ENCODE results near the gene SIAH2.
"Not testable (repeated sequence)": the region's sequence is repeated elsewhere in the genome, so short reads cannot be mapped to it uniquely, and the experiment has no call there.

Gene SIAH2, protein sequence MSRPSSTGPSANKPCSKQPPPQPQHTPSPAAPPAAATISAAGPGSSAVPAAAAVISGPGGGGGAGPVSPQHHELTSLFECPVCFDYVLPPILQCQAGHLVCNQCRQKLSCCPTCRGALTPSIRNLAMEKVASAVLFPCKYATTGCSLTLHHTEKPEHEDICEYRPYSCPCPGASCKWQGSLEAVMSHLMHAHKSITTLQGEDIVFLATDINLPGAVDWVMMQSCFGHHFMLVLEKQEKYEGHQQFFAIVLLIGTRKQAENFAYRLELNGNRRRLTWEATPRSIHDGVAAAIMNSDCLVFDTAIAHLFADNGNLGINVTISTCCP

DNA sequence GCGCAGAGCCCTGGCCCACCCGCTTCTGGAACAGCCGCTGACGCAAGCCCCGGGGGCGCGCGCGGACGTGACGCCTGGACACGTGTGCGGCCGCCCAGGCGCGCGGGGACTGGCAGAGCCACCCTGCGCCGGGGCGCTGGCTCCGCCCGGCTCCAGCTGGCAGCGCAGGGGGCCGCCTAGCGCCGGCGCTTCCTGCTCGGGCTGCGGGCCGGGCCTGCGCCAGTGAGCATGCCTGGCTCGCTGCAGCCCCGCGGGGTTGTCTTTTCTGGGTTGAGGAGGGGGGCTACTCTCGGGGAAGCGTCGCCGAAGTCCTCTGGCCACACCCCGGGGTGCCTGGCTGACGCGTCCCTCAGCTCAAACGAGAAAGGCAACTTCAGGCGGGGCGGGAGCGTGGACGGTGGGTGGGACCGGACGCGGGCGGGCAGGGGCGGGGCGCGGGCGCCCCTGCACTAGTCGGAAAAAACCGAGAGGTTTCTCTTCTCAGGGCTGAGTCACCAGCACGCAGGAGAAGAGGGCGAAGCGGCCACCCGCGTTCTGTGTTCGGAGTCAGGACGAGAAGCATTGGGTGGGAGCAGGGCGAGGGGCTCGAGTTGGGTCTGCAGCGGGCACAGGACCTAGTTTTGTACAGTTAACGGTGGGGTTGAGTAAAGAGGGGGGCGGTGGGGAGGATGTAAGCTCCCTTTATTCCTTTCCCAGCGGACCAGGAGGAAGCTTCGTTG is at the start of gene SIAH2:
Gene SIAH2 (minus strand): TSS at position 48 of the 719 bp plus-strand sequence. CDS start 320 bp downstream, outside the sequence.
- DNase-seq = peak; percentile 94

DNA sequence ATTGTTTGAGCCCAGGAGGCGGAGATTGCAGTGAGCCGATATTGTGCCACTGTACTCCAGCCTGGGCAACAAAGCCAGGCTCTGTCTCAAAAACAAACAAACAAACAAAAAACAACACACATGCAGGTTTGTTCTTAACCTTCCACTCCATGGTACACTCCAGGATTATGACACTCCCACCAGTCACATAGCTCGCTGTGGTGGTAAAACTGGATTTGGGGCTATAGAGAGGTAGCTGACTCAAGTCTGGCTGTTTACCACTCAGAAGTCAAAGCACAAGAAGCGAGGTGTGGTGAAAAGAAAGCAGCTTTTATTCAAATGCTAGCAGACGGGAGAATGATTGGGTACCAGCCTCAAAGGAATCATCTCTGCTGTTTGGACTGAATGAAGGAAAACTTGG is 49.0 kb upstream of the SIAH2 start:
- DNase-seq = no peak

DNA sequence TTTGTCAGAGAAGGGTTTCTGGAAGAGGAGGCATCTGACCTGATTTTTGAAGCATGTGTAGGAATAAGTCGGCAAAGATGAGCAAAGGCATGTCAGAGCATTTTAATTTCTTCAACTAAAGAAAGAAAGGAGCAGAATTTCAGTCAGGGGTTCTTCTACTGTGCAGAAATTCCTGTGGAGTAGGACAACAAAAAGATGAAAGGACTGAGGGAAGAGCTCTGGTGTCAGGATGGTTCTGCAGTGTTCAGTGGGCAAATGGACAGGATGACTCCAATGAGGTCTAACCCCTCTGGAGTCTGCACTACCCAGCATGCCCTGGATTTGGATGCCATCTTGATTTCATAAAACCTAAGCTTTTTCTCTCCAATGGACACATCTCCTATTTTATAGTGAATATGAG is 47.7 kb upstream of the SIAH2 start:
- no peak for DNase-seq

DNA sequence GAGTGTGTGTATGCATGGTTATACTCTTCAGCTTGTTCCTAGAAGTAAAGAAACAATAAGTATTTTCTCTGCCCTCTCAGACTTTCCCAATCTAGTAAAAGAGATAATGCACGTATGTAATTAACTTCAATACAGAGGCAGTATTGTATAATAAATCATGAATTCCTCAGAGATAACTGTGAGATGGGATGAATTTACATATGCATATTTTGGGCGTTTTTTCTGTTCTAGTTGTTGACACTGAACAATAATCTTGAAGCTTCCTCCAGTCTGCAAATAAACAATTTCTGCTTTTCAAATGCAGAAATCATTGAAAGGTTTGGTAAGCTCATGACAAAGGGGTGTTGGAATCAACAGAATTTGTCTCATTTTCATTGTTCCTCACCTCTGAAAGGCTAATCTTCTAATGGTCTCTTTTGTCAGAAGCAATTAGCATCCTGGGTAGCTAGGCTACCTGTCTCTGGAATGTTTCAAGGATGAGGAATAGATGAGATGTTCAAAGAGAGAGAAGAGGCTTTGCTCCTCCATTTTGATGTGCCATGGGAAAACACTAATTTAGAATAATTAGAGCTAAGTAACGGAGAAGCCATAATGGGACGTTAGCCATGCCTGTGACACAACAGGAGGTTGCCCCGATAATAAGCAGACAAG is 43.3 kb upstream of the SIAH2 start:
- no peak for DNase-seq

DNA sequence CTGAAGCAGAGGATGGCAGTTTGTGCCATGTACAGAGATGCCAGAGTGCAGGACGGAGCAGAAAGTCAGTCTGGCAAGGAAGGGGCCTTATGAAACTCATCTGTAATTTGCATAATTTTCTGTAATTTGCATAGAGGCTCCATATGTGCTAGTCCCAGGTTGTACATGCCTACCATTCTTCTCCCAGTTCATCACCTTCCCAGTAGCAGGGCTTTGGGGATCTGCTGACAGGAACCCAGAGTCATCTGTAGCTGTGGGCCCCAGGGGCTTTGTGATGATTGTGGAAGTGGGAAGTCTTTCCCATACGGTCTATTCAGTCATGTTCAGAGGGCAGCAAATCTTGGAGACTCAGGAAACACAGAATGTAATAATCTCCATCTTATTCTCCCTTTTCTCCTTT is 42.4 kb upstream of the SIAH2 start:
- DNase-seq = no peak

DNA sequence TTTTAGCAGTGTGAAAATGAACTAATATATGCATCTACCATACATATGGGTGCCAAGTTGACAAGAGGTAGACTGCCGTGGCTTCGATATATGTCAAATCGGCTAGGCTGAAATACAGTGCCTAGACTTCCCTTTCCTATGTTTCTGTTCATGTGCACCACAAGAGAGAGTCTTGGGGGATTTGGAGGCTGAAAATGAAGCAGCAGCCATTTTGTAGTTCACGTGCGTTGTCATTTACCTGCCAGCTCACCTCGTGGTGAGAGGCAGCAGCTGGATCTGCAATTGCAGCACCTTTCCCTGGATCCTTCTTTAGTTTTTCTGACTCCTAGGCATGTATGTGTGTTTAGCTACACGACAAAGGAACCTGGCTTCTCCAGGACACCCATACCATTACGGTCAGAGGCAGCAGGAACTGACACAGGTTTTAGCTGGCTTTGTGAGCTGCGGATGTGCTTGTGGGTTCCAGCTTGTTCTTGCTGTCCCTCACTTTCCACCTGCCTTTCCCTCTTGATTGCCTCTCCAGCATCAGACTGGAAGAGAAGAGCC is 40.5 kb upstream of the SIAH2 start:
- DNase-seq = no peak

DNA sequence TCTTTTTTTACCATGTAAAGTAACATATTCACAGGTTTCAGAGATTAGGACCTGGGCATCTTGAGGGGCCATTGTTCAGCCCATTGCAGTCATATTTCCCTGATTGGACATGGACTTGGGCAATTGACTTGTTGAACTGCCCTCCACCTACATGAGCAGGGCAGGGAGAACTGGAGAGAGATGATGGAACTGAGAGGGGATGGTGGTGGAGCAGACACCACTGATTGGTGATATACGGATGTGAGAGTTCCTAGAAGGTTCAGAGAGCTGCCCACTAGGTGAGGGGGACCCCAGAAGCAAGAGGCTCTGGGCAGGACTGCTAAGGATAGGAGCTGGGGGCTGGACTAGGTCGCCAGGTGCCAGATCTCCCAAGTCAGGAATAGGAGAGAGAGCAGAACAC is 37.8 kb upstream of the SIAH2 start:
- DNase-seq = no peak

DNA sequence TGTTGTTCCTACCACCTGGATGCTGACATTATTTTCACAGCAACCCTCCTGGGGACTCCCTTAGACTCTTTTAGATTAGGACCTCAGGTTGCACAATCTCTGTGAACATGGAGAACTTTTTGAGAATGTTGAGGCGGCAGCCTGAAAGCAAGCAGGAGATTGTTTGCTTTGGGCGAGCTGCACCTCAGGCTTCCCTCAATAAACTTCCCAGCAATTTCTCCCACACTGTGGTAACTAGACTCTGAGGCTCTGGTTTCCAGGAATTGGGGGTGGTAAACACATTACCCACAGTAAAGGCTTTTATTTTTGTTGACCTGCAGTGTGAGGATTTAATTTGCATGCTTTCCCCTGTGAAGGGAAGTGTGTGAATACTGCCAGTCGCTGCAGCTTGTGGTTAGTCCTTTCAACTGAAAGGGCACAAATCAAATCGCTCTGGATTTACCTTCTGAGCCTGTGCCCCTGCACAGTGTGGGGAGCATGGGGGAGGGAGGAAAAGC is 35.2 kb upstream of the SIAH2 start:
- no peak for DNase-seq

DNA sequence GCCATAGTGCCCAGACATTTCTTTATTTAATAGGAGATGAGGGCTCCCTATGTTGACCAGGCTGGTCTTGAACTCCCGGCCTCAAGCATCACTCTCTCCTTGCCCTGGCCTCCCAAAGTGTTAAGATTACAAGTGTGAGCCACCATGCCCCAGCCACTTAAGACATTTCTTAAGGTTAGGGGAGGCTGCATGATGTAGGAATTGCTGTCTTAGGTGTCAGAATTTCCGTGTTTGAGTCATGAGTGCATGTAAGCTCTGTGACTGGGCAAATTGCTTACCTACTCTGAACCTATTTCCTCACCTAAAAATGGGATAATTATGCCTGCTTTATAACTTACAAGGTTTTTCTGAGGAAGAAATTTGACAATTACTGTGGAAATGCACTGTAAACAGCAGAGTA is 34.2 kb upstream of the SIAH2 start:
- no peak for DNase-seq

DNA sequence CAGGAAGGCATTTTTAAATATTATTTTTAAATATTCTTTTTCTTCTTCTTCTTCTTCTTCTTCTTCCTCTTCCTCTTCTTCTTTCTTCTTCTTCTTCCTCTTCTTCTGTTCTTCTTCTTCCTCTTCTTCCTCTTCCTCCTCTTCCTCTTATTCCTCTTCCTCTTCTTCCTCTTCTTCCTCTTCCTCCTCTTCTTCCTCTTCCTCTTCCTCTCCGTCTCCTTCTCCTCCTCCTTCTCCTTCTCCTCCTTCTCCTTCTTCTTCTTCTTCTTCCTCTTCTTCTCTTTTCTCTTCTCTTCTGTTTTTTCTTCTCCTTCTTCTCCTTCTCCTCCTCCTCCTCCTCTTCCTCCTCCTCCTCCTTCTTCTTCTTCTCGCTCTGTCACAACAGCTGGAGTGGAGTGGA is 33.6 kb upstream of the SIAH2 start:
- not testable (repeated sequence) for DNase-seq

DNA sequence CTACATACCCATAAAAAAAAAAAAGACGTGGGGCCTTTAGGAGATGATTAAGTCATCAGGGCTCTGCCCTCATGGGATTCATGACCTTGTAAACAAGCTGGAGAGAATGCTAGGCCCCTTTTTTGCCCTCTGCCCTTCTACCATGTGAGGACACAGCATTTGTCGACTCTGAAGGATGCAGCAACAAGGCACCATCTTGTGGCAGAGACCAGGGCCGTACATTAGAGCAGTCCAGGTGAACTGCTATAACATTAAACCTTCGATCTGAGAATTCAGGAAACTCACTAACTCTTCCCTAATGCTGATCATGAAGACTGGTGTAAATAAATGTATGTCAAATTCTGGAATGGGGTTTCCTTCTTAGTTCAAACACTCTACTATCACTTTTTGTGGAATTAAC is 30.7 kb upstream of the SIAH2 start:
- DNase-seq = no peak

DNA sequence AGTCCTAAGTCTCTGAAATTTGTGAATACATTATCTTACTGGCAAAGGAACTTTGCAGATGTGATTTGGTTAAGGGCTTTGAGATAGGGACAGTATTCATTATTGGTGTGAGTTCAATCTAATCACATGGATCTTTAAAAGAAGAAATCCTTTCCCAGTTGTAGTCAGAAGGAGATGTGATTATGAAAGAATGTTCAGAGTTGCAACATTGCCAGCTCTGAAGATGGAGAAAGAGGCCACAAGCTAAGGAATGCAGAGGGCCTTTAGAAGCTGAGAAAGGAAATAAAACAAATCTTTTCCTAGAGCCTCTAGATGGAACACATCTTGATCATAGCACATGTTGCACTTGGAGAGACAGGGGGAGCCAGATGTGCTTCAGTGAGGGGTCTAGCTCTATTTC is 27.7 kb upstream of the SIAH2 start:
- DNase-seq = no peak

DNA sequence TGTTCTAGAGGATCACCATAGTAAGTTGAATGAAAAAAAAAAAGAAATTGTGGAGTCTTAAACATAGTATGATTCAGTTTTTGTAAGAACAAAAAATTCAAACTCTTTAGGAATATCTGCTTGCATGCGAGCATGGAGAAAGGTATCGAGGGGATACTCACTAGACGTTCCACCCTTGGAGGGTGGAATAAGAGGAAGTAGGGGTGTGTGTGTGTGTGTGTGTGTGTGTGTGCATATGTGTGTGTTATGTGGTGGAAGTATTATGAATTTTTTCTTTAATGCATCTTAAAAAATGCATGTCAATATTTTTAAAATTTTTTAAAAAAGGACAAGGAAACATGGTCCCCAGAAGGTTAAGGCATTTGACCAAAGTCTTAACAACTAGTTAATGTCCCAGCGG is 26.5 kb upstream of the SIAH2 start:
- DNase-seq = no peak

DNA sequence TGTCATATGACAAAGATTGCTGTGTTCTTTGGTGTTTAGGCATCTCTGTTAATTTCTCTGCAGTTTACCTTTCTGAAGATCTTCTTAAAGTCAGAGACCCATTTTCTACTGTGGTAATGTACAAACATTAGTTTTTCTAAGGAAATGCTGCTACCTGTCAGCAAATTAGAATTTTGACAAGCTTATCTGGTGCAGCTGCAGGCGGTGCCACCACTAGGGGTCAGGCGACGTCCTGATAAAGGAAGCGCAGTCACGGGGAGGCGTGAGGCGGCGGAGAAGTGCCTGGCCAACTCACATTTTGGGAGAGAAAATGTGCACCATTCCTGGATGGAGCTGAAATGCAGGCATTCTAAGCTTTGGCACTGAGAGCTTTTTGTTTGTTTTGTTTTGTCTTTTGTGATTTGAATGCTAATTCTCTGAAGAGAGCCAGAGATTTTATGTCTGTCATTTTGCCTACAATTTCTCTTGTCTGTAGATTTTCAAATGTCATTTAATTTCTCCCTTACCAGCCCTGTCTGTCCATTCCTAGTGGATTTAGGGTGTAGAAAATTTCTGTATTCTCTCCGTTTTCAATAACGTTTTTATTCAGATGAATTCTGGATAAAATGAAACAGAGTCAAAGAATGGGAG is 24.9 kb upstream of the SIAH2 start:
- DNase-seq = peak; percentile 71

DNA sequence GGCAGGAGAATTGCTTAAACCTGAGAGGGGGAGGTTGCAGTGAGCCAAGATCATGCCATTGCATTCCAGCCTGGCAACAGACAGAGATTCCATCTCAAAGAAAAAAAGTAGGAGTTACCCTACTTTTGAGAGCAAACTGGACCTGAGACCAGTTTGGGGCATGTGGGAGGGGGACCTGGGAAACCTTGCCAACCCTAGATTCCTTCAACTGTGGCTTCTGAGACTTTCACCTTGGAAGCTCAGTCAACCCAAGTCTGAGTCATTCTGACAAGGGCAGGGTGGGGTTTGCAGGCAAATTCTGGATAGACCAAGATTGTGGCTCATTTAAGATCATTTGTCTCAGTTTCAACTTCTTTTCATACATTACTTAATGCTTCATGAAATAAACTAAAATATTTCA is 23.8 kb upstream of the SIAH2 start:
- no peak for DNase-seq

DNA sequence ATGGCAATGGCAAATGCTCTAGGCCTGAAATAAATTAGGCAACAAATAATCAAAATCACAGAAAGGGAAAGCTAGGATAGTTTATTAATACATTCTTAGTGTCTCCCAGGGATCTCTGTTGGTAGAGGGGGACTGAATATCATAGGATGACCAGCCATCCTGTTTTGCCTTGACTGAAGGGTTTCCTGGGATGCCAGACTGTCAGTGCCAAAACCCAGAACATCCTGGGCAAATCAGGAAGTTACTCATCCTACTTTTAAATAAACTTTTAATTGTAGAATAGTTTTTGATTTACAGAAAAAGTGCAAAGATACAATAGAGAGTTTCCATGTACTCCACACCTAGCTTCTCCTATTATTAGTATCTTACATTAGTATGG is 21.8 kb upstream of the SIAH2 start:
- DNase-seq = no peak

DNA sequence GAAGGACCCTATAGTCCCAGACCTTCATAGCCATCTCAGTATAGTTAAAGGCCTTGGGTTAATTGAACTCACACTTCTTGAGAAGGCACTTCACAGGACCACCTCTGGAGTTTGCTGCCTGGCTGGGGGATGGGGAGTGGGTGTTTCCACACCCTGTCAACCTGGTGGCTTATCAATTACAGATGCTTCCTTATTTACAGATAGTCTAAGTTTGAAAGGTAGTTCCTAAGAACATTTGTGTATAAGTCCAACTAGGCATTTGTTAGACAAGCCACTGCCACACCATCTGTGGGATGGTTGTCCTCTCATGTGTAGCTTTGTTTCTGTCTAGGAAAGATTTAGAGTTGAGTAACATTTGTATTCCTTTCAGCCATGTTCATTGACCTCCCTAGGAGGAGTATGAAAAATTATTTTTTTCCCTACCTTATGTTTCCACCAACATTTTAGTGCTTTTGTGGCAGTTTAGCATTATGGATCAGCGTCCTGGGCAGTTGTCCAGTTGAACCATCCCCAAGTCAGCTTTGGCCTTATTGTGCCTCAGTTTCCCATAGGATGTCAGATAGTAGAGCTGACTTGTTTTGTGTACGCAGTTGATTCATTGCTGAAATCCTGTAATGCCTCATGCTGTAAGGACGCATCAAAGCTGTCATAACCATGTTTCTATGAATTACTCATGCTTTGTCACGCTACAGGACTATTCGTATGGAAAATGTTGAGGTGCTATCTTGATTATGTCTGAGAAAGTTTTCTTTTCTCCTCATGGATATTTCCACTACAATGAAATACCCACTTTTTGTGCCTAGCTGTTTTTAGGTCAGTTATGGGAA is 21.2 kb upstream of the SIAH2 start:
- DNase-seq = no peak

DNA sequence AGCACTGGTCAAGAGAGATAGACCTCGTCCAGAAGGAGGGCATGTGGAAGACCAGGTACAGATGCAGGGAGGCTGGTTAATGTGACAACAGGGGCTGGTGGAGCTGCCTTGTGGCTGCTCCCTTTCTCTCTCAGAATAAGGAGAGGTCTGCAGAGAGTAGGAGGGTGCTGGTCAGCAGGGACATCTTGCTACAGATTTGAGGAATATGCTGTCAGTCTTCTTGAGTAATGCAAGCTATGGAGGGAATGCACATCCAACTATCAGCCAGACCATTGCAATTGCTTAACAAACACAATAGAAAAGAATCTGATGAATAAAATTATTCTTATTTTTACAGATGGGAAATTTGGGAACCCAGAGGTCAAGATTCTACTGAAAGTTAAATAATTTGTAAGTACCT is 20.3 kb upstream of the SIAH2 start:
- no peak for DNase-seq

DNA sequence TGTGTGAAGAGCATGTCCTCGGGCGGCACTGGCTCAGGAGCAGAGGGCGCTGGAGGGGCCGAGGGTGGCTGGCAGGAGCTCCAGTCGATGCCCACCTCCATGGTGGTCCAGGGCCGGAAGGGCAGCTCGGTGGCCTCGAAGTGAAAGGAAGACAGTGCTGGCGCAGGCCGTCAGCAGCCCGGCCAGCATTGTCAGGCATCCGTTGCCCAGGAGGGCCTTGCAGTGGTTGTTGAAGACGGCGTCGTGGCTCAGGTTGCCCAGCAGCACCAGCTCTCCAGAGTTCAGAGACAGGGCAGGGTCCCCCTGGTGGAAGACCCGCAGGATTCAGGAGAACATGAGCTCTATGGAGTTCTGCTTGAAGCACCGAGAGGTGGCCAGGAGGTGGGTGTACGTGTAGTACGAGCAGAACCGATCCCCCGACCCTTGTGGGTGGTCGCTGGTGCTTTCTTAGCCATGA is 16.5 kb upstream of the SIAH2 start:
- no peak for DNase-seq

DNA sequence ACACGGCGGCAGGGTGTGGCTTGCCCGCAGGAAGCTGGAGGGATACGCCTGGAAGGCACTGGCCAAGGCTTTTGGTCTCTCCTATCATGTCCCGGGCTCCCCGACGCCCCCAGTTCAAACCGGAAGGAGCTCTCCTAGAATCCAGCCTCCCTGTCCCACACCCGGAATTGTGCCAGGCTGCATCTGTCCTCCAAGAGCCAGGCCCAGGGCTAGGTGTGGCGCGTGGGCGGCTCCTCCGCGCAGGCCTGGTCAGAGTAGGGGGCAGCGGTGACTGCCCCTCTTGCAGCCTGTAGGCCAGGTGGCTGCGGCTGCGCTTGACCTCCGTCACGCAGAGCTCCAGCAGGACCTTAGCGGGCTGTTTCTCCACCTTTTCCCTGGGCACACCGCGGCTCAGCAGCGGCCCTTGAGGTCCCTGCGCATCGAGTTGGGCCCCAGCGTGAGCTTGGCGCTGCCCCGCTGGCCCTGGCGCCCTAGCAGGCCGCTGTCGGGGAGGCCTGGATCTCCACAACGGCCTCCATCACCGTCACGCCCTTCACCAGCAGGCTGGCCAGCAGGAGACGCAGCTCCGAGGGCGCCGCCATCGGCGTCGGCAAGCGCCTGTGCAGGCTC is 15.9 kb upstream of the SIAH2 start:
- no peak for DNase-seq

DNA sequence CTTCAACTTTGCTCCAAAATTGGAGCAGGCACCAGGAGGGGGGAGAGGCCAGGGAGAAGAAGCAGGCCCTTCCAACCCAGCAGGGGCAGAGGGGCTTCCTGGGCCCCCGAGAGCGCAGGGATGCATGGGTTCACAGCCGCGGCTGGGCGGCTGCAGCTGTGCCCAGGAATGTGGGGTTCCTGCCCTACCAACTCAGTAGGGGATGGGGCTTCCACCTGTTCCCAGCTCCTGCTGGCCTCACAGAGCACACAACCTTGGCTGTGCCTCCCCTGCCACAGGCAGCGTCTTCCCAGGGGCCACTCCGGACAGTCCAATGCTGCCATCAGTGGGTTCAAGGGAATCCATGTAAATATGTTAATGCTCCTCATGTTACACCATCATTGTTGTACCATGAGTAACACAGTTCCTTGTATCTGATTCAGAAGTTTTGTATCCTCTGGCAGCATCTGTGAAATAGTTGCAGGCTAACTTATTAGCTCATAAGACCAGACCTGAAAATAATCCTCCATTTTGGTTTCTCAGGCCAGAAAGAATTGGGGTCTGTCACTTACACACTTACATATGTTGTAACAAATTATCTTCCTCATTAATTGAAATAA is 12.1 kb upstream of the SIAH2 start:
- no peak for DNase-seq
